ENCODE measurements around the gene ST6GALNAC3. TPM values are rescaled to one million over a fixed set of nuclear protein-coding genes. Genes with fewer than 3 reads are reported as not detected.

Gene ST6GALNAC3
- polyA plus RNA-seq, 1 donor, result 3.7 TPM

DNA sequence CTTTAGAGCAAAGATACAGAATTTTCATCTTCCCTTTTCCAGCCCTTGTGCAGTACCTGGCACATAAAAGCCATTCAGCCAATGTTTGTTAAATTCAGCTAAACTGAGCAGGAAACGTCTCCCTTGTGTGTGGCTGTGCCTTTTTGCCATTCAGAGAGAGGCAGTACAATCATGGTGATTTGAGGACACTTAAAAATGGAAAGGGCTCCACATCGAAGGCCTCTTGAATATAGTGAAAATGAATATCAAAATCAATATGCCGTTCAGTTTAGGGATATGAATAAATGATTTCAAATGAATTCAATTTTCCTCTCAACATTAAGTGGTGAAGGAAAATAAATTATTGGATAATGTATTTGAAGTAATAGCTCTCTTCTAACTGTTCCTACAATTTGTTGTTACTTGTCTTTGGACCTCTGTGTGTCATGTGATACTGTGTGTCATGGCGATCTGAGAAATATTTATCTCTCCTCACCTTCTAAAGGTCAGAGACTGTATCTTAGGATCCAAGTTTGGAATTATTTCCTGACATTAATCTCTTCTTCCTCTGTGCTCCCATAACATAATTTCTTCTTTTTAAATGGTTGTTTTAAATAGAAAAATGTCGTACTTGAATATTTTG, 437.1 kb downstream of the ST6GALNAC3 start:
- DNase-seq, result no peak

DNA sequence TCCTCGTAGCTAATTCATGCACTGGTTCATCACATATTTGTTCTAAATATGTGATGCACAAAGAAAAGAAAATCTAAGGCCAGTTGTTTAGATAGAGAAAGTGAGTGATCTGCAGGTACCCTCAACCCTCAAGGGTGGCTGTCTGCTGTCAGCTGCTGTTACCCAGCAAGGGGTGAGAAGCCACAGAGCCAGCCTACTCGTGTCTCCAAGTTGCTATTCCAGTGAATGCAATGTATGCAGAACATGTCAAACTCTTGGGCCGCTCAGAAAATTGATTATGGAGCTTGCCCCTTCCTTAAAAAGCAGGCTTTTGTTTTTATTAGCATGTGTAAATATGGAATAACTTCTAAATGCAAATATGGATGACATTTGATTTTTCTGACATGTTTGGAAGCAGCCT, 456.4 kb downstream of the ST6GALNAC3 start:
- no peak for DNase-seq

DNA sequence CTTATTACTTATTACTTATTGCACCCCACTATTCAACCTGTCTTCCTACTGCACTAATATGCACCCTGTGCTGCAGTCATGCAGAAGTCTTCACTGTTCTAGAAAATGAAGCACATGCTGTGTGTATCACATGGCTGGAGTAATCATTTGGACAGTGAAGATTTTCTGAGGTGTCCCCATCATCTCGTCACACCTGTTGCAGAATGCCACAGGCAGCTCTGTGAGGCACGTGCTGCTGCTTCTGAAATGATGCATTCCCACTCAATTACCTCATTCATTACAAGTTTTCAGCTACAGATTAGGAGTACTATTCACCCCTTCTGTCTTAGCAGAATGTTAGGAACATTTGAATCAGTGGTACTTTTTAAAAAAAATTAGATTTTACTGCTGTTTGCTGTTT, 467.1 kb downstream of the ST6GALNAC3 start:
- DNase-seq, result no peak

DNA sequence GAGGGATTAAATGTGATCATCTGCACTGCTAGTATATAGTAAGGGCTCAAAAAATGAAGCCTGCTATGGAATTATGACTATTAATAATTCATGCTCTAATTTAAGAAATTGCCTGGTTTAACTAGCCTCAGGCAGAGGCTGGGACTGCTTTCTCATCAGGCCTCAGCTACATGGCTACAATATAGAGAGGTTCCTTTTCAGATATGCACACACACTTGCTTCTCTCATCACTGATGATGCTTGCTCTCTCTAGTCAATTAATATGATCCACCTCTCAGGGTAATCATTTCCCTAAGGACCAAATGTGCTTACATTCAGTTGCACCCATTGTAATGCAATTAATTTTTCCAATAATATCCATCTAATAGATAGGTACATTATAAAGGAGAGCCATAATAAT, 467.8 kb downstream of the ST6GALNAC3 start:
- DNase-seq, result no peak

DNA sequence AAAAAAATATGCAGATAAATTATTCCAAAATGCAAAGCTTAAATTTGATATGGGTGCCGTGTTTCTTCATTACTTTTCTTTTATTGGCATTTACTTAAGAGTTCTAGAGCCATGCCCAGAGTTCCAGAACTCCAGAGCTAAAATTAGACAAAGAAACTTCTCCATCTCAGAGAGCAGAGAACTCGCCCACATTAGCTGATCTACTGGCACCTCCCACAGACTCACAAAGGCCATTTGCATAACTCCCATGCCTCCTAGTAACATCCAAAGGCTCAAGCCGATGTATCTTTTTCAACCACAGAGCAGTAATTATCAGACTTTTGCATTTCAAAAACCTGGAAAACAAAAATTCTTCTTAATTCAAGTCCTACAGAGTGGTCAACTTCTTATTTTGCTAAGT, 468.9 kb downstream of the ST6GALNAC3 start:
- no peak for DNase-seq

DNA sequence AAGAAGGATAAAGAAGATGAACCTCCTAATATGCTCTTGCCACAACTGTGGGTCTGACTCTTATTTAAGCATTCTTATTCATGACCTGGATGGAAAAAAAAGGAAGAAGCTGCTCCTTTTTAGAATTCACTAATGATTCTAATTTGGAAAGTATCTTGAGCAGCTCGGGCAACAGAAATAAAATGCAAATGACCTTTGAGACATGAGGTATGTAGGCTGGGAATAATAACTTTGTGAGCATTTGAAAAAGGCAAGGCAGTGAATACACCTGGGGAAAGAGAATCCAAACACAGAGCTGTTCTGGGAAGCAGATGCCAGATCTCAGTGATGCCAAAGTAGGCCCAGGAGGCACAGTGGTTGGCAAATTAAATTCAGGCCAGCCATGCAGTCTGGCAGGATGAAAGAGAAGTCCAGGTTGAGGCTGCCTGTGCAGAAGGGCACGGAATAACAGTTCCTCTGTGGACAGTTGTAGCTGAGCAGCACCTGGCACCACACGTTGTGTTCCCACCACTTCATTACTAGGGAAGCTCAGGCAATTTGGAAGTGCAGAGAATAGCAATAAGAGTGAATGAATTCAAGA, 471.9 kb downstream of the ST6GALNAC3 start:
- no peak for DNase-seq

DNA sequence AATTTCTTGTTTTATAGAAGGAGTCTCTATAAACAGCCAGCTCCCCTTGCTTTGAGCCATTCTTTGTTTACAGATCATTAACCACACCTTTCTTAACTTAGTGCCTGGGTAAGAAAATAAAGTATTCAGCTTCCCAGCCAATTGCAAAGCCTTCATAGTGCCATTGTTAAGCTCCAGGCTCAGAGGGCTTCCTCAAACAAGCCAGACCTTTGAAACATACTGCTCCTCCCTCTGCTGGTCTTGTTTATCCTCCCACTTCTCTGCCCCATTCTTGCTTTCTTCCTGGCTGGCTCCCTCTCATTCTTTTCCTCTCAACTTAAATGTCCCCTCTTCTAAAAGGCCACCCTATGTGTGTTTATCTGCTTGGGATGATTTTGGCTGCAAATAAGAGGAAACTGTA, 473.4 kb downstream of the ST6GALNAC3 start:
- no peak for DNase-seq

DNA sequence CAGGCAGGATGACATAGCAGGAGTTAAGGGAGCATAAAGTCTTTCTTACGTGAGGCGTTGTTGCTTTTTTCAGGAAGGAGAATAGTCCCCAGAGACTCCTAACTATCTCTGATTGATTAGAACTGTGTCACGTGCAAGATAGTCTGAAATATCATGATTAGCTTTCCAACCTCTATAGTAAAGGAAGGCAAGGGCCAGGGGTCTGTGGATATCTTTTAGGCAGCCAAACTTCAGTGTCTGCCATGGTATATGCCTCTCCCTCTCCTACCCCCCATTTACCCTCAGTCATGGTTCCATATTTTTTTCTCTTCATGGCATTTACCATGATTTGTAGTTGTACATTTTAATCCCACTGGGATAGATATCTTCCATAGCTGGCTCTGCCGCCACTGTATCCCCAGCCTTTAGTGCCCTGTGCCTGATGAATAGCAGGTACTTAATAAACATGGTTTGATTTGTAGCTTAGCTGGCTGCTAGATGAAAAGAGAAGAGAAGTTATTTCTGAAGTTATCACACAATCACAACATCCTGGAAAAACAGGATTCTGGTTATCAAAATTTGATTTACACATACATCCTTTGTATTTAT, 474.1 kb downstream of the ST6GALNAC3 start:
- DNase-seq, result no peak

DNA sequence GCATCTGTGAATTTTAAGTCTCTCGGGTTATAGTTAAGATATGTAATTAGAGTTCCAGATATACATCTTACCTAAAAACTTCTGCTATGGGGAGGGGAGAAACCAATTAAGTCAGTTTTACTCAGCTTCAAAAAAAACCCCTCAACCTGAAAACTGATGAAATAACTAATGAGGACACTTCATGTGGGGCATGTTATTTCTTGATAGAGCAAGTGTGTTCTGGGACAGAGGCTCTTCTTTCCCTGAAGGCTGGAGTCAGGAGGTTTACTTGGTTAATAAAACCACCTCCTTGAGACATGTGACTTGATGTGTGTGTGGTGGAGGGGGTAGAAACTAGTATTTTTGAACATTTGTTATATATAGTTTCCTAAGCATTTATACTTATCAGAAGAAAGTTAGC, 479.7 kb downstream of the ST6GALNAC3 start:
- DNase-seq, result no peak

DNA sequence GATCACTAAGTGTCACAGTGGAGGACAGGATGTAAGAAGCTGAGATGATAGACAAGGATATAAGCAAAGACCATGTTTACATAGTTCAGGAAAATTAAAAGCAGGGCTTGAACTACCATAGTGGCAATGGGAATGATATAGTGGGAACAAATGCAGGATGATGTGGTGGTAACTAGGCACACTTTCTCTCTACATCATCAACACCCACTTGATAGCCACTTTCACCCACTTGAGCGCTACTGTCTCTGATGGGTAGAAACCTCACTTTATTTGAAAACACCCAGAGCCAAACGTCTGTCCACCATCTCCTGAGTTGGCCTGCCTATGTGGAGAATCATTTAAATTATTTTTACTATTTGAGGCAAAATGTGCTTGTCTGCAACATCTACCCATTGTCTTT, 487.7 kb downstream of the ST6GALNAC3 start:
- no peak for DNase-seq

DNA sequence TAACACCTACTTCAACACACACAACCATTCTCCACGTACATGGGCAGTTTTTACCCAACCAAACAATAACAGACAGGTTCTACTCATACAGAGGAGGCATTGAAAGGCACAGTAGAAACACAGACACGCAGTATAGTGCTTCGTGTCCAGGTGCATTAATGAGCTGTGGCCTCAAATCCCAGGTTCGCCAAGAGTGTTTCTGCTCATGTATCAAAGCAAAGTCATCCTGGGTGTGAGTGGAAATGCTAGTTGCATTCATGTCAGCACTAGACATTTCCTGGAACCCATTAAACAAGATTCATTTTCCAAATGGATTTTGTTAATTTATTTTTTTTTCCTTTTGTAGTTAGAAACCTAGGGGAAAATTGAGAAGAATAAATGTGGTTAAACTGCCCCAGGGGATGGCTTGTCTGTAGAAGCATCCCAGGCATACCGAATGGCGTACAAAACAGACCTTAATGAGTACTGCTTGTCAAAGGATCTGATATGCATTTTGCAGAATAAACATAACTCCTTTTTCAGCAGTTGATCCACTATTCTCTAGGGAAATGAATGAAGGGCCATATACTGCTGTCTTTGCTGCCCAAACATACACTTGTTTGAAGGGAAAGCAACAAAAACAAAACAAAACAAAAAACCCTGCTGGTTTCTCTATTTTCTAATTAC, 494.2 kb downstream of the ST6GALNAC3 start:
- no peak for DNase-seq

DNA sequence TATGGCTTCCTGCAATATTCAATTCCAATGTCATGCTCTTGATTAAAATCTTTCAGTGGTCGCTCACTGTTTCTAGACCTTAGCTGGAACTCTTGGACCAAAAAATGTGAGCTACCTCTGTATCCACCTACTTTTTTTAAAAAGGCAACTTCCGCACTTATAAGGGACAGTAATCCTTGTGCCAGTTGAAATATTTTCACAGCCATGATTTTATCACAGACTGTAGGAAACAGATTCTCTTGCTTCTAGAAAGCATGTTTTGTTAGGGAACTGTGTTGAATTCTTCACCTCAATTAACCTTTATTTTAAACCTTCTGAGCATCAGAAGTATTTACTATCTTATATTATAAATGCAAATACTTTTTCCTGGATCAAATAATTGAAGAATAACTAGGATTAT, 496.7 kb downstream of the ST6GALNAC3 start:
- DNase-seq, result no peak

DNA sequence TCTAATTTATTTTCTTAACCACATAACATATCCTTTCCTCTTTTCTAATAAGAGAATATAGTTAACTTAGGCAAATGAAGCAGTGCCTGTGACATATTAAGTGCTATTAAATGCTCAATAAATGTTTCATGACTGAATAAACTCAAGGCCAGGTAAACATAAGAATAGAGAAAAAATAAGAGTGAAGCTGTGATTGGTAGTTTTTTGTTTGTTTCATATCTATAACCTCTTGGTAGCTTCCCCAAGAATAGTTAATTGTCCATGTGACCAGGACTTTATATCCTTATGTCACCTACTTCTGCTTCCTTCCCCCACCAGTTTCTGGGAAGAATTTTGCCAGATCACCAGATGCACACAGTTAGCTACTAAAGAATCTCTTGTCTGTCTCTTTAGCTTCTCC, 497.7 kb downstream of the ST6GALNAC3 start:
- DNase-seq, result no peak

DNA sequence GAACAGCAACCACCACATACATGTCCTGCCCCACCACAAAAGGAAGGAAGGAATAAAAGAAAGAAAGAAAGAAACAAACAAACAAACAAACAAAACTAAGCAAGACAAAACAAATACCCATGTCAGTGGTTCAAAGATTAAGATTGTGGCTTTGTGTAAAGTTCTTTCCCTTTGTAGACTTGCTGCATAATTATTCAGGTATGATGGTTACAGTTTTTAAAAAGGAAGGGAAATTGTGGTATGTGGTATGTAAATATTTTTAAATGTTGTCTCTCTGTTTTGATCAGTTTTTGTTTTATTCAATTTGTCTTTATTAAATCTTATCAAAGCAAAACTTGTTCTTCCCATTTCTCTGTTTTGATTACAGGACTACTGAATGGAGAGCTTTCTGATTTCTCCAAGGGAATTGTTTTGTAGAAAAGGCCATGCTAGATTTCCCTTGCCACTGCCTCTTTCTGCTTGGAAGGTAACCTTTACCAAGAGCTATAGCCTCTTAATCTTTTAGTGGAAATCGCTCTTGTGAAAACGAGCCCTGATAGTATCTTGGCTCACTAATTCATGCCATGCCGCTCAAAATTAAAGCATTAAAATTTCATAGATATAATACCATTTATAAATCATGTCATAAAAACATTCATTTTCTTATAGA, 502.5 kb downstream of the ST6GALNAC3 start:
- no peak for DNase-seq

DNA sequence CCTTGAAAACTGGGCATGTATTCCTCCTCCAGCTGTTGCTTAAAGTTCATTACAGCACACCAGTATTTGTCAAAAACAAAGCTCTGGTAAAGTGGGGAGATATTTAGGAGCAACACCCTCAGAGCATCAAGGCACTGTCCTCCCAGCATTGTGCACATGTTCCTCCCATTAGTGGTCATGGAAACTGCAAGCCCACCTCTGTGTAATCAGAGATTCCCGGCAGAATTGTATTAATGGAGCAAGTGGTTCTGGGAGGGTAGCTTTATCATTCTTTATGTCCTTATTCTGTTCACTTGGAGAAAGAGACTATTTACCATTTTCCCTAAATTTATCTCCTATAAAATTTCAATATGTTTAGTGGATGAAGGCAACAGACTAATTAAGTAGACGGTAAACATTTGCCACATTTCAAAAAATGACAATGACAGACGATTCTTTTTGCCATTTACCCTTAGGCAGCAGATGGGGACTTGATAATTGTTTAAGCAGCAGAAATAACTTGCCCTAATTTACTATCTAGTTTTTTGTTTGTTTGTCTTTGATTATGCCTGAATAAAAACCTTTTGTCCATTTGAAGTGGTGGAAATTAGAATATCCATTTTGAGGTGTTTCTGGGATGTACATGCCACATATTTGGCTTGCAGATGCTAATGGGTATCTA, 503.1 kb downstream of the ST6GALNAC3 start:
- DNase-seq, result peak; percentile 1

DNA sequence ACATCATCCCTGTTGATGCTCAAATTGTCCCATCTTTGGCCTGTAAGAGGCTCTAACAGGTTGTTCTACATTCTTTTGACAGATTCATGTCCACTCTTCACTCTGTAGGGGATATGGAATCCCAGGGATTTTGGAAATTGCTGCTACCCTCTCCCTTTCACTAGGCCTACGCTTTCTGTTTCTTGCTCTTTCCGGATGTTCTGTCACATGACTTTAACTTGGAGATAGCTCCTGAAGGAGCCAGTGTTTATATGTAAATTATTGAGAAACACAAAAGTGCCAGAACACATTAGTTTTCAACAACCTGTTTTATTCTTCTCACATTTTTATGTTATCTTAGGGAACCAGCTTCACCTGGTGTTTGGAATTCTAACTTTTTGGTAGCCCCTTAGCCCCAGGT, 505.7 kb downstream of the ST6GALNAC3 start:
- DNase-seq, result no peak

DNA sequence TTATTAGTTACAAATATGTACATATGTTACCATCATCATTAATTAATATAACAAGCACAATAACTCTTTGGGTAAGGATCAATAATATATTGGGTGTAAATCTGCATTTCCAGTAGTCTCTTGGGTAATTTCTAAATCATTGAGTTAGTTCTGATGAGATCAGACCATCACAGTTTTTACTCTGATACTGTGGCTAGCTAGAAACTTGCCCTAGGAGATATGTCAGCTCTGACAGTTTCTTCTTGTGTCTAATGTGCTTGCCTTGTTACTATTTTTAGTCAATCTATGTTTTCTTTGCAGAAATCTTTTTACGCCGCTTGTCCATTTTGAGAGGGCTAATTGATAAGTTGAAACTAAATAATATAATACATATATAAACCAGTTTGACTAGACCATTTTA, 507.2 kb downstream of the ST6GALNAC3 start:
- no peak for DNase-seq

DNA sequence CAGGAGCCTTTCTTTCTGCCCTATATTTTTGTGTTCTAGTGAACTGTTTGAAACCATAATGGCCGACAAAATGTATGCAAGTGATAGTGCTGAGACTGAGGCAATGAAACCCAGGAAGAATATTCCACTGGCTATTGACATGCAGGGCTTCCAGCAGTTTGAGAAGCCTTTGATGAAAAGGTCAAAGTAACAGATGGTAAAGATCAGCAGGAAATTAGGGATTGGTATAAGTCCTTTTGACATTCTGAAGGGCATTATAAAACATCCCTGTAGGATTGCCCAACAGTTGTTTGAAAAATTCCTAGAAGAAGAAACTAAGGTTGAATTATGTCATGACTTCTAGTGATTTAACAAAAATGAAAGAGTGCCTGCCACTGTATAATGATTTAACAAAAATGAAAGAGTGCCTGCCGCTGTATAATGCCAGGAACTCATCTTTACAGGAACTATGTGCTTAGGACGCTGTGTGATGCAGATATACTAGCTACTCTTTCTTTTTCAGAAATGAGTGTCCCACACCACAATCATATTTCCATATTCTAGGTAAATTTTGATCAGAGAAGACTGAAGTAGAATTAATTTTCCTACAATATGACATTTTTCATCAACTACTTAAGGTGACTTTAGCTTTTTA, 508.8 kb downstream of the ST6GALNAC3 start:
- DNase-seq, result no peak

DNA sequence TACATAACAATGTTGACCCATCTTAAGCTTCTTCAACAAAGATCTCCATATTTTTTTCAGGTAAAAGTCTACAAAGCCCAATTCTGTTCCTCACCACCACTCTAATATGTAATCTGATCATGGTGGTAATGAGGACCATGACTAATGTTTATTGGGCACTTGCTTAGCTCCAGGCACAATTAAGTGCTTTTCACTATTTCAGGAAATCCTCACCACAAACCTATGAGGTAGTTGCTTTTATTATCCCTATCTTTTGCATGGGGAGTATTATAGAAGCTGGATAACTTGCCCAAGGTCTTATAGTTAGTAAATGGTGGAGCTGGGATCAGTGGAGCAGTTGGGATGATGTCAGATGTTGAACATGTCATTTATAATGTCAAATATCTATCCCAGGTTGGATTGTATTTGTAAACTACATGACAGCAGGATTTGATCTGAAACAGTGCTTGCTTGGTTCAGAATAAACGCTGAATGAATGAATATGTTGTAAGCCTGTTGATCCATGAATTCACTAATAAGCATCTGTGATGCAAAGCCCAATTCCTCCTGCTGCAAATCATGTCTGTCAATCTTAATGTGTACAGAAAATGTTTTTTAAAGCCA, 509.4 kb downstream of the ST6GALNAC3 start:
- no peak for DNase-seq

DNA sequence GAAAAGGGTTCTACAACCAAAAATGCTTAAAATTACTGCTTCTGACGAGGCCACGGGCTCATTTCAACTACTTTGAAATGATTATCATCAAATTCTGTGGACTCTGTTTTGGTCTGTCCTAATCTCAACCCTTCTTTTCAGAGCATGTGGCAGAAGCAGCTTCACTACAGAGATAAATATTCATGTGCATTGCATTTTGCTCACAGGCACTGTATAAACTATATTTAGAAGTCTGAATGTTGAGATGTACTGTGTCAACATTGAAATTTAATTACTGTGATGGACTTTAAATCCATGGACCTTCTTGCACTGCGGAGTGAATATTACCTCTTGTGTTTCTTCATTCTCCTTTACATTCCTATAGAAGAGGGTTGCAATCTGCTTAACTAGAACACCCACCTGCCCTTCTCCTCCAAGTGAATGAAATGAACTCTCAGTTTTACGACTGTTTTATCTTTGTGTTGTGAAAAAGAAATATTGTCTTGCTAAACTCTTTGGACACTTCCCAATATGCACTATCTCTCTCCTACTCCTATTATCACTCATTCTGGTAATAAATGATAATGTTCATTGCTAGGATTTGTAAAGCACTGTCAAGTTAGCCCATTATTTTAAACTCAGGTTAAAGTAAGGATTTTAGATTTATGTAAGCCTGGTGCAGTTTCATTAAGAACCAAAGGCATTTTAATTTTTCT, 511.6 kb downstream of the ST6GALNAC3 start:
- no peak for DNase-seq

DNA sequence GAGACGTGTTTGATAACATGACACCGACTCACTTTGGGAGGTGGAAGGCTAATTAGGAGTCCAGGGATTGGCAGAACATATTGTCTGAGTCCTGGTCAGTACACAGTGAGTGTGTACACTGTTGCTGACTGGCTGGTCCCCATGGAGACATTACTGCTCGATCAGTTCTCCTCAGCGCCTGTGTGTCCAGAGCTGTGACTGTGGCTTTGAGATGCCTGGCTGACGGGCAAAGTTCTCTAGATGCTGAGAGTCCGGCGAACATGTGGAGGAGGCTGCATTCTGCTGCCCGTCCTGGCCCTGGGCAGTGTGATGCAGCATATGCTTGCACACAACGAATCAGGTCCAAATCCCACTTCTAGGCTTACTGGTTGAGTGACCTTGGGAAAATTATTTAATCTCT, 512.7 kb downstream of the ST6GALNAC3 start:
- no peak for DNase-seq
